Glomerular visceral epithelial cell (primary cell): Measurements from ENCODE around the gene RBM19.
"Not testable (repeated sequence)": the region's sequence is repeated elsewhere in the genome, so short reads cannot be mapped to it uniquely, and the experiment has no call there.

ENCODE experiments used
- DNase-seq: peaks from one replicate; pipeline ENCODE4 v3.0.0-alpha.2; 2016; ENCODE audit errors: extremely low spot score

RBM19 gene

GRCh38 chr12:113833422-113833821 is 132.7 kb downstream of the RBM19 start:
- DNase-seq = no peak

GRCh38 chr12:113831476-113831875 is 134.6 kb downstream of the RBM19 start:
- DNase-seq = no peak

- peak; percentile 23 for DNase-seq
These were observed 135.1 kb downstream of the RBM19 start for GRCh38 chr12:113831016-113831415.

- DNase-seq = no peak
These were observed 136.9 kb downstream of the RBM19 start for GRCh38 chr12:113829212-113829611.

GRCh38 chr12:113827539-113828114 is 138.5 kb downstream of the RBM19 start:
- no peak for DNase-seq

- DNase-seq = no peak
These were observed 139.2 kb downstream of the RBM19 start for GRCh38 chr12:113826805-113827538.

- DNase-seq = no peak
These were observed 140.4 kb downstream of the RBM19 start for GRCh38 chr12:113825705-113826104.

- no peak for DNase-seq
These were observed 142.3 kb downstream of the RBM19 start for GRCh38 chr12:113823816-113824215.

GRCh38 chr12:113823016-113823415 is 143.1 kb downstream of the RBM19 start:
- no peak for DNase-seq

- DNase-seq = no peak
These were observed 145.3 kb downstream of the RBM19 start for GRCh38 chr12:113820842-113821241.

GRCh38 chr12:113820309-113820708 is 145.8 kb downstream of the RBM19 start:
- no peak for DNase-seq

GRCh38 chr12:113819495-113819894 is 146.6 kb downstream of the RBM19 start:
- no peak for DNase-seq

- DNase-seq = no peak
These were observed 147.3 kb downstream of the RBM19 start for GRCh38 chr12:113818833-113819232.

- no peak for DNase-seq
These were observed 147.8 kb downstream of the RBM19 start for GRCh38 chr12:113818283-113818682.

- no peak for DNase-seq
These were observed 149.3 kb downstream of the RBM19 start for GRCh38 chr12:113816866-113817265.

GRCh38 chr12:113815031-113815430 is 151.1 kb downstream of the RBM19 start:
- no peak for DNase-seq

- DNase-seq = no peak
These were observed 152.9 kb downstream of the RBM19 start for GRCh38 chr12:113813229-113813541.

GRCh38 chr12:113812411-113813228 is 153.5 kb downstream of the RBM19 start:
- DNase-seq = no peak

- DNase-seq = not testable (repeated sequence)
These were observed 156.5 kb downstream of the RBM19 start for GRCh38 chr12:113809462-113810220.

GRCh38 chr12:113808095-113808951 is 157.8 kb downstream of the RBM19 start:
- DNase-seq = no peak

GRCh38 chr12:113805673-113806072 is 160.5 kb downstream of the RBM19 start:
- no peak for DNase-seq
